Measurements from ENCODE around the gene GTPBP8.

The GTPBP8 gene

DNA sequence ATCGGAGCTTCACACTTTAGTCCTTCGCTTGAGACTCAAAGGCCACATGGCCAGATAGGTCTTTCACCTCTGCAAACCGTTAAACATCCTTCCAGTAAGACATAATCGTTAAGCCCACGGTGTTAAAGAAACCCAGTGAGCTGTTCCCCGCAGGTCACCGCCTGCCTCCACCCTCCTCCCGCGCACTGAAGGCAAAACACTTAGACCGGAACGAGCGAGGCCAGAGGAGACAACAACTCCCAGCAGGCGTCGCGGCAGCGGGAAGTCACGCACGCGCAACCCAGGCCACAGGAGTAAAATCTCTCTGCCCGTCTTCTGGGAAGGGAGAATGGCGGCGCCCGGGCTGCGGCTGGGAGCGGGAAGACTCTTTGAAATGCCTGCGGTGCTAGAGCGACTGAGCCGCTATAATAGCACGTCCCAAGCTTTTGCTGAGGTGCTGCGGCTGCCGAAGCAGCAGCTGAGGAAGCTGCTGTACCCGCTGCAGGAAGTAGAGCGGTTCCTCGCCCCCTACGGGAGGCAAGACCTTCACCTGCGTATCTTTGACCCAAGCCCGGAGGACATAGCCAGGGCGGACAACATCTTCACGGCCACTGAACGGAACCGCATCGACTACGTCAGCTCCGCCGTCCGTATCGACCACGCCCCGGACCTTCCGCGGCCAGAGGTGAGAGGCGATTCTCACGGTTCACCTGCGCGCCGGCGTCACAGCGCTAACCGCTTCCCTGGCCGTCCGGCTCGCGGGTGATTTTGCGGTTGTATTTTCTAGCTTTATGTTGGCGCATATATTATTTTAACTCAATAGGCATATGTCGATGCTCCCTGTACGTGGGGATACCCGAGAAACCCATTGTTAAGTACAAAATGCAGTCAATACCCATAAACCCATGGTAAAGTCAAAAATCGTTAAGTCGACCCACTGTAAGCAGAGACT lies at the start of gene GTPBP8:
Gene GTPBP8 (plus strand): TSS at position 313 of the 931 bp plus-strand sequence. CDS start 16 bp downstream, at position 329.
- no peak for TF ChIP-seq ZNF274 (IDR thresholded peaks at IDR 0.05; ENCODE audit: low read depth, low read length)
- H3K4me3 ChIP-seq (ENCODE audit: low read length), result peak within 1 kb of the TSS; percentile 80

GRCh38 chr3:112948346-112948838 lies 42.4 kb upstream of the GTPBP8 start:
- no peak for TF ChIP-seq ZNF274 (IDR thresholded peaks at IDR 0.05; ENCODE audit: low read depth, low read length)
- no peak overlapping the region for H3K4me3 ChIP-seq (ENCODE audit: low read length)

DNA sequence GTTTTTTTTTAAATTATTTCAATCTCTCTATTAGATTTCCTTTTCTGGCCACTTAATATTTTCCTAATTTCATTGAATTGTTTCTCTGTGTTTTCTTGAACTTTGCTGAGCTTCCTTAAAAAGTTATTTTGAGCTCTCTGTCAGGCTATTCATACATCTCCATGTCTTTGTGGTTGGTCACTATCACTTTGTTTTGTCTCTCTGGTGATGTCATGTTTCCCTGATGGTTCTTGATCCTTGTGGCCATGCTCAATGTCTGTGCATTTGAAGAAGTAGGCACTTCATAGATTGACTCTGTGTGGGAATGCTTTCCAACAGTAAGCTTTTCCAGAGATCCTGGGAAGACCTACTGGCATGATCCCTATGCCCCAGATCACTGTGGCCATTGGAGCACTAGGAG lies 34.4 kb upstream of the GTPBP8 start:
- no peak for TF ChIP-seq ZNF274 (IDR thresholded peaks at IDR 0.05; ENCODE audit: low read depth, low read length)
- H3K4me3 ChIP-seq (ENCODE audit: low read length), result no peak overlapping the region

GRCh38 chr3:112958811-112959560 lies 31.8 kb upstream of the GTPBP8 start:
- no peak overlapping the region for H3K4me3 ChIP-seq (ENCODE audit: low read length)

DNA sequence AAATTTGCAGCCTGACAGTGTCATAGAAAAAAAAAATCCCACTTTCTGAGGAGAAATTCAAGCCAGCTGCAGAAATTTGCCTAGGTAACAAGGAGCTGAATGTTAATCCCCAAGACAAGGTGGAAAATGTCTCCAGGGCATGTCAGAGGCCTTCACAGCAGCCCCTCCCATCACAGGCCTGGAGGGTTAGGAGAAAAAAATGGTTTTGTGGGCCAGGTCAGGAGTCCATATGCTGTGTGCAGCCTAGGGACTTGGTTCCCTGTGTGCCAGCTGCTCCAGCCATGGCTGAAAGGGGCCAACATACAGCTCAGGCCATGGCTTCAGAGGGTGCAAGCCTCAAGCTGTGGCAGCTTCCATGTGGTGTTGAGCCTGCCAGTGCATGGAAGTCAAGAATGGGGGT lies 27.1 kb upstream of the GTPBP8 start:
- H3K4me3 ChIP-seq (ENCODE audit: low read length), result no peak overlapping the region
- no peak for TF ChIP-seq ZNF274 (IDR thresholded peaks at IDR 0.05; ENCODE audit: low read depth, low read length)

More at GRCh38 chr3:112958811-112959560, 31.8 kb upstream of the GTPBP8 start:
- TF ChIP-seq ZNF274 (IDR thresholded peaks at IDR 0.05; ENCODE audit: low read depth, low read length), result no peak

GRCh38 chr3:112965656-112966055 lies 25.1 kb upstream of the GTPBP8 start:
- no peak overlapping the region for H3K4me3 ChIP-seq (ENCODE audit: low read length)
- TF ChIP-seq ZNF274 (IDR thresholded peaks at IDR 0.05; ENCODE audit: low read depth, low read length), result no peak

- H3K4me3 ChIP-seq (ENCODE audit: low read length), result no peak overlapping the region
Measured at GRCh38 chr3:112966633-112967032, 24.2 kb upstream of the GTPBP8 start.

DNA sequence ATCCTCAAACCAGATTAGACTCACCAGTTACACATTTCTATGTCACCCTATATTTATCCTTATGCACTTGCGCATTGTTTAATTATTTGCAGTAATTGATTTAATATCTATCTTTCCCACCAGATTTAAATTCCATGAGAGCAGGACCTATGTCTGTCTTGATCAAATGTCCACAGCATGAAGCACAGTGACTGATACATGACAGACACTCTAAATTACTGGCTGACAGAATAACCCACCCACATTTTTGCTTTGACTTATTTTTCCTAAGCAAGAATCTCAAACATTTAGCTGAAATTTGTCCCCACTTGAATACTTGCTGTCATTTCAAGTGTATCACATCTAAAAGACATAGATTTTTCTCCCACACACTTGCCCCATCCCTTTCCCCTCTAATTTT lies 23.4 kb upstream of the GTPBP8 start:
- no peak overlapping the region for H3K4me3 ChIP-seq (ENCODE audit: low read length)
- no peak for TF ChIP-seq ZNF274 (IDR thresholded peaks at IDR 0.05; ENCODE audit: low read depth, low read length)

More at GRCh38 chr3:112966633-112967032, 24.2 kb upstream of the GTPBP8 start:
- TF ChIP-seq ZNF274 (IDR thresholded peaks at IDR 0.05; ENCODE audit: low read depth, low read length), result no peak

DNA sequence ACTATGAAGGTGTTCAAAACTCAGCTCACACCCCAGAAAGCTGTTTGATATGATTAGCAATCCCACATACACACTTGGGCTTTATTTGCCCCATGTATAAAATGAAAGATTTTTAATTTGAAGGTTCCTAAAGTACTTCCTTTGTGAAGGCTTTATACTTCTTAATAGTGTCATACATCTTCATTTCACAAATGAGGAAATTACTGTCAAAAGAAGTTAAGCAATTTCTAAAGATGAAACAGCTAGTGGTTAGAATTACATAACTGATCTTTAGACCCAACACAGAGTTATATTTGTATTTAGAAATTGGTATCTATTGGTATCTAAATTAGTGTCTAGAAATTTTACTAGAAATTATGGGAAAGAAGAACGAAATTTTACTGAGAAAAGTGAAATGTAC lies 23.0 kb upstream of the GTPBP8 start:
- TF ChIP-seq ZNF274 (IDR thresholded peaks at IDR 0.05; ENCODE audit: low read depth, low read length), result no peak
- no peak overlapping the region for H3K4me3 ChIP-seq (ENCODE audit: low read length)

GRCh38 chr3:112972158-112972557 lies 18.6 kb upstream of the GTPBP8 start:
- TF ChIP-seq ZNF274 (IDR thresholded peaks at IDR 0.05; ENCODE audit: low read depth, low read length), result no peak
- no peak overlapping the region; the same call in 1 of the 2 replicates for H3K4me3 ChIP-seq (ENCODE audit: low read length)

GRCh38 chr3:112973325-112974177 lies 17.2 kb upstream of the GTPBP8 start:
- H3K4me3 ChIP-seq (ENCODE audit: low read length), result peak overlapping the region; percentile 52; the same call in 1 of the 2 replicates

GRCh38 chr3:112974178-112974517 lies 16.6 kb upstream of the GTPBP8 start:
- no peak for TF ChIP-seq ZNF274 (IDR thresholded peaks at IDR 0.05; ENCODE audit: low read depth, low read length)
- peak overlapping the region; percentile 52; the same call in 1 of the 2 replicates for H3K4me3 ChIP-seq (ENCODE audit: low read length)

More at GRCh38 chr3:112973325-112974177, 17.2 kb upstream of the GTPBP8 start:
- no peak for TF ChIP-seq ZNF274 (IDR thresholded peaks at IDR 0.05; ENCODE audit: low read depth, low read length)

GRCh38 chr3:112974894-112975293 lies 15.9 kb upstream of the GTPBP8 start, which contains the start of gene CD200R1:
TSS of gene CD200R1 (minus strand) at chr3:112975103. CDS start at chr3:112974857, 246 bp downstream.
- no peak for TF ChIP-seq ZNF274 (IDR thresholded peaks at IDR 0.05; ENCODE audit: low read depth, low read length)
- H3K4me3 ChIP-seq (ENCODE audit: low read length), result peak within 1 kb of the TSS; percentile 90; the same call in 1 of the 2 replicates

All from GM08714 (cell line).